Calu3 (cell line): ENCODE measurements around the gene ENTPD1. TPM values are rescaled to one million over a fixed set of nuclear protein-coding genes. Genes with fewer than 3 reads are reported as not detected.

Experiments
- BruUV-seq: library from RNA; stranded (reverse); fragments of 400-500 nt; replicated peaks from 2 replicates; lab custom pipeline; 2021; lab: Mats Ljungman, UMichigan
- CTCF ChIA-PET: fragments of 300-600 bp; sonication (Branson Sonifier 250); formaldehyde crosslinking; loops from one replicate; lab custom pipeline; 2022; ENCODE audit warnings: antibody characterized with exemption; lab: Charles Lee
- DNase-seq: peaks from one replicate; pipeline ENCODE4 v3.0.0; 2022
- H3K27ac Mint-ChIP-seq: one replicate; pipeline ENCODE4 v1.8.0; 2022; ENCODE audit warnings: mixed read lengths; ENCODE audit not compliant: unreplicated experiment
- H3K27me3 Mint-ChIP-seq: one replicate; pipeline ENCODE4 v1.8.0; 2022; ENCODE audit warnings: mixed read lengths; ENCODE audit not compliant: unreplicated experiment
- H3K36me3 Mint-ChIP-seq: one replicate; pipeline ENCODE4 v1.8.0; 2022; ENCODE audit warnings: mild to moderate bottlenecking, moderate library complexity, mixed read lengths; ENCODE audit not compliant: insufficient read depth, unreplicated experiment
- H3K4me1 Mint-ChIP-seq: one replicate; pipeline ENCODE4 v1.8.0; 2022; ENCODE audit warnings: mild to moderate bottlenecking, low read depth, mixed read lengths; ENCODE audit not compliant: unreplicated experiment
- H3K4me3 Mint-ChIP-seq: one replicate; pipeline ENCODE4 v1.8.0; 2022; ENCODE audit warnings: mild to moderate bottlenecking, low read depth, moderate library complexity, mixed read lengths; ENCODE audit not compliant: unreplicated experiment
- H3K9me3 Mint-ChIP-seq: one replicate; pipeline ENCODE4 v1.8.0; 2022; ENCODE audit warnings: low read depth, mixed read lengths; ENCODE audit not compliant: unreplicated experiment
- intact Hi-C: fragments of 100-400 bp; cut with micrococcal nuclease; formaldehyde crosslinking; loops from one replicate; pipeline ENCODE4 v1.10.0; 2022; ENCODE audit not compliant: unreplicated experiment
- total RNA-seq: library from RNA; stranded (reverse); gene quantifications from 2 replicates; pipeline ENCODE4 v1.2.3, GENCODE V29; 2022
- TF ChIP-seq, protein P1 (sequence below): fragments of 200-600 bp; IDR thresholded peaks from one replicate; pipeline ENCODE4 v1.8.0; 2022; ENCODE audit warnings: antibody characterized with exemption; ENCODE audit not compliant: unreplicated experiment

Gene ENTPD1
- total RNA-seq, 1 experiment from 2014 or later, result 0.92 TPM

DNA sequence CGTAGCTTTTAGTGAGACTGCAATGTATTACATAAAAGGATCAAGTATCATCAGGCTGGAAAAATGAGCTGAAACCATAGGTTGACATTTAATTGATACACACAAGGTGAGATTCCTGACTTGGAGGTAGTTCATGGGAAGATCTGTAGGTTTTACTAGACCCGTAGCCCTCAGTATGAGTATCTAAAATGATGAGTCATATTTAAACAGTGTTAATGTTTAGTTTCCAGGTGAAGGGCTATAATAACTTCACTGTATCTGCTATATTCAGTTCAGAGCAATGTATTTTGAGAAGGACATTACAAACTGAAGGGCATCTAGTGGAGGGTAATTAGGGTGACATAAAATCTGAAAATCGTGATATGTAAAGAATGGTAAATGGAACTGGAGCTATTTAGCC, 35.0 kb downstream of the ENTPD1 start:
- CTCF ChIA-PET, result no interaction called here
- no peak overlapping the region for H3K27ac Mint-ChIP-seq
- intact Hi-C loops, result no loop called here
- H3K4me1 Mint-ChIP-seq, result peaks cover 13% of the 10 kb centered on the region
- no peak overlapping the region for H3K4me3 Mint-ChIP-seq
- BruUV-seq, result no TSS peak
- no peaks in the 10 kb centered on the region for H3K27me3 Mint-ChIP-seq
- no peak for DNase-seq
- H3K36me3 Mint-ChIP-seq, result peaks cover 5% of the 10 kb centered on the region
- TF ChIP-seq, protein P1, sequence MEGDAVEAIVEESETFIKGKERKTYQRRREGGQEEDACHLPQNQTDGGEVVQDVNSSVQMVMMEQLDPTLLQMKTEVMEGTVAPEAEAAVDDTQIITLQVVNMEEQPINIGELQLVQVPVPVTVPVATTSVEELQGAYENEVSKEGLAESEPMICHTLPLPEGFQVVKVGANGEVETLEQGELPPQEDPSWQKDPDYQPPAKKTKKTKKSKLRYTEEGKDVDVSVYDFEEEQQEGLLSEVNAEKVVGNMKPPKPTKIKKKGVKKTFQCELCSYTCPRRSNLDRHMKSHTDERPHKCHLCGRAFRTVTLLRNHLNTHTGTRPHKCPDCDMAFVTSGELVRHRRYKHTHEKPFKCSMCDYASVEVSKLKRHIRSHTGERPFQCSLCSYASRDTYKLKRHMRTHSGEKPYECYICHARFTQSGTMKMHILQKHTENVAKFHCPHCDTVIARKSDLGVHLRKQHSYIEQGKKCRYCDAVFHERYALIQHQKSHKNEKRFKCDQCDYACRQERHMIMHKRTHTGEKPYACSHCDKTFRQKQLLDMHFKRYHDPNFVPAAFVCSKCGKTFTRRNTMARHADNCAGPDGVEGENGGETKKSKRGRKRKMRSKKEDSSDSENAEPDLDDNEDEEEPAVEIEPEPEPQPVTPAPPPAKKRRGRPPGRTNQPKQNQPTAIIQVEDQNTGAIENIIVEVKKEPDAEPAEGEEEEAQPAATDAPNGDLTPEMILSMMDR, result no peak
- no peaks in the 10 kb centered on the region for H3K9me3 Mint-ChIP-seq

DNA sequence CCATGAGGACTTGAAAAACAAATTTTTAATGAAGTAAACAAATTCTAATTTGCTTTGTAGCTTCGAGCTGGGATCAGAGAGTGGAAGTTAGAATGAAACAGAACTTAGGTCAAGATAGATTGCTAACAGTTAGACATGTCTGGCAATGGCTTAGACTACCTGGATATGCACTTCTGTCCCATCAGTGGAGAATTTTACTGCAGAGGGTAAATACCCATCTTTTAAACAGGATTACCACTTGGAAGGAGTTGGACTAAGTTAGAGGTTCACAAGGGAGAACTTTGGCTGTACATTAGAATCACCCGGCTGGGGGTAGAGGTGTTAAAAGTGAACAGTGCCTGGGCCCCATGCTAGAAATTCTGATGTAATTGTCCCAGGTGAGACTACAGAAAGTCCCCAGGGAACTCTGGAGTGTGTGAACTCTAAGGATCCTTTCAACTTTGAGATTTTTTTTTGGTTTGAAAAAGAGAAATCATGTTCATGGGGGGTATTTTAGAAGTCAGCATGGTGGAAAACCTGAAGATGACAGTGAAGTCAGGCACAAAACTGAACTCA, 35.5 kb downstream of the ENTPD1 start:
- intact Hi-C loops, result no loop called here
- Mint-ChIP-seq H3K4me1 (peaks cover 13% of the 10 kb centered on the region), H3K9me3 (no peaks in the 10 kb centered on the region), H3K27ac (no peak overlapping the region), H3K27me3 (no peaks in the 10 kb centered on the region), H3K36me3 (peaks cover 5% of the 10 kb centered on the region), H3K4me3 (no peak overlapping the region)
- DNase-seq, result no peak
- no TSS peak for BruUV-seq
- TF ChIP-seq, protein P1, result no peak
- CTCF ChIA-PET, result no interaction called here

DNA sequence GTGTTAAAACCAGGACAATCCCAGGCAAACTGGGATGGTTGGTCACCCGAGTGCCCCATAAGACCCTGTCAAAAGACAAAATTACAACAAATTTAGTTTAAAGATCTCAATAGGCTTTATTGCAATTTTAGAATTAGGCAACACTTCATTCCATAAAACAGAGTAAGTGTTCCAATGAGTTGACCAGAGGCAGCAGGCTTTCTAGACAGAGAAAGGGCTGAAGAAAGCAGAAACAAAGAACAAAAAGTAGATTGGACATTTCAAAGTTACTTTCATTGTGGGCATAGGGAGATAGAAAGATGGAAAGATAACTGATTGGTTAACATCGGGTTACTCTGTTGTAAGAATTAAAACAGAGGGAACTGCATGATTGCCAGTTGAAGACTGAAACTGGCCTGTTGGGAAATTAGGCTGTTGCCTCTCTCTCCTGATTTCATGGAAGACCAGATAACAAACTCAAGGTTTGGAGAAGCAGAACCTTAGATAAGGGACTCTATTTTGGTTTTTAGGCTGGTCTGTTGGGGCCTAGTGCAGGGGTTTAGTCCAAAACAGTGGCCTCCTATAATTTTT, 36.3 kb downstream of the ENTPD1 start:
- DNase-seq, result no peak
- intact Hi-C loops, result no loop called here
- Mint-ChIP-seq H3K4me3 (no peak overlapping the region), H3K4me1 (peaks cover 13% of the 10 kb centered on the region), H3K27me3 (no peaks in the 10 kb centered on the region), H3K36me3 (peaks cover 5% of the 10 kb centered on the region), H3K27ac (no peak overlapping the region), H3K9me3 (no peaks in the 10 kb centered on the region)
- CTCF ChIA-PET, result no interaction called here
- TF ChIP-seq, protein P1, result no peak
- no TSS peak for BruUV-seq

DNA sequence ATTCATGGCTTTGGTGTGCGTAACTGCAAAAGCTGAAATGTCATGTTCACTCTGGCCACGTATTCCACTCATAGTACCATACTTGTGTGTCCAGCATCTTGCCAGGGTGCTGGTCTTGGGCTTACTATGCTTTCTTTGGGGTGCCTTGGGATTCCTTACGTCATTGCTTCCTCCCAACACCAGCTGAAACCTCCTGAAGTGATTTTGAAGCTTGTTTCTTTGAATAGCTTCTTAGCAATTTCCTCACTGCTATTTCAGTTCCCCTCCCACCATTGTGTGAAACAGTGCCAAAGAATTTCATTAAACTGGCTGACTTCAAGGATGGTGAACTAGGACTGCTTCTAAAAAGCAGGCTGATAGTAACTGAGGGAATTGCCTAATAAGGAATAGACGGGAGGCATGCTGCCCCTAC, 36.9 kb downstream of the ENTPD1 start:
- DNase-seq, result no peak
- CTCF ChIA-PET, result no interaction called here
- Mint-ChIP-seq H3K27me3 (no peaks in the 10 kb centered on the region), H3K4me1 (peaks cover 13% of the 10 kb centered on the region), H3K9me3 (no peaks in the 10 kb centered on the region), H3K36me3 (peaks cover 5% of the 10 kb centered on the region), H3K4me3 (no peak overlapping the region), H3K27ac (no peak overlapping the region)
- intact Hi-C loops, result no loop called here
- TF ChIP-seq, protein P1, result no peak
- BruUV-seq, result no TSS peak
